ENCODE data around the gene RUNX2. TPM values are rescaled to one million over a fixed set of nuclear protein-coding genes. Genes with fewer than 3 reads are reported as not detected.

Gene RUNX2
- total RNA-seq, 1 experiment from 2014 or later = 9.3 TPM

DNA sequence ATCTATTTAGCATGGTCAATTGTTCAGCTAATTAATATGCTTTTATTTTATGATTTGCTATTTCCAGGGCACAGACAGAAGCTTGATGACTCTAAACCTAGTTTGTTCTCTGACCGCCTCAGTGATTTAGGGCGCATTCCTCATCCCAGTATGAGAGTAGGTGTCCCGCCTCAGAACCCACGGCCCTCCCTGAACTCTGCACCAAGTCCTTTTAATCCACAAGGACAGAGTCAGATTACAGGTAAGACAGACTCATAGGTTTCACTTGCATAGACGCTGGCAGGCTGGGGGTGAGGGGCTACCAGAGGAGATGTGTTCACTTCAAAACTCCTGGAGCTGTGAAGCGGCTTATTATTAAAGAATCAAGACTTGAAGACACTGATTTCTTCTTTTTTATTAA is 163.7 kb downstream of the RUNX2 start:
- DNase-seq (ENCODE audit: unreplicated experiment) = no peak
- POLR2A ChIA-PET = interaction anchor here (1.2 kb wide), 1 partner anchor 14 kb away, joined by 3 read pairs; no protein-coding TSS in a partner anchor
- Mint-ChIP-seq H3K27ac (ENCODE audit: low read depth, unreplicated experiment) (no peak overlapping the region), H3K4me1 (ENCODE audit: insufficient read depth, unreplicated experiment) (no peaks in the 10 kb centered on the region), H3K4me3 (ENCODE audit: unreplicated experiment) (no peak overlapping the region), H3K27me3 (ENCODE audit: insufficient read depth, unreplicated experiment) (no peaks in the 10 kb centered on the region), H3K9me3 (ENCODE audit: unreplicated experiment) (no peaks in the 10 kb centered on the region), H3K36me3 (ENCODE audit: insufficient read depth, unreplicated experiment) (peaks cover 10% of the 10 kb centered on the region)
- intact Hi-C loops (cut with micrococcal nuclease) = no loop called here
- no TSS peak for BruUV-seq (replicated peaks)
- CTCF ChIA-PET = interaction anchor here (0.6 kb wide), 1 partner anchor 82 kb away, joined by 3 read pairs; no protein-coding TSS in a partner anchor
- TF ChIP-seq, protein P1, sequence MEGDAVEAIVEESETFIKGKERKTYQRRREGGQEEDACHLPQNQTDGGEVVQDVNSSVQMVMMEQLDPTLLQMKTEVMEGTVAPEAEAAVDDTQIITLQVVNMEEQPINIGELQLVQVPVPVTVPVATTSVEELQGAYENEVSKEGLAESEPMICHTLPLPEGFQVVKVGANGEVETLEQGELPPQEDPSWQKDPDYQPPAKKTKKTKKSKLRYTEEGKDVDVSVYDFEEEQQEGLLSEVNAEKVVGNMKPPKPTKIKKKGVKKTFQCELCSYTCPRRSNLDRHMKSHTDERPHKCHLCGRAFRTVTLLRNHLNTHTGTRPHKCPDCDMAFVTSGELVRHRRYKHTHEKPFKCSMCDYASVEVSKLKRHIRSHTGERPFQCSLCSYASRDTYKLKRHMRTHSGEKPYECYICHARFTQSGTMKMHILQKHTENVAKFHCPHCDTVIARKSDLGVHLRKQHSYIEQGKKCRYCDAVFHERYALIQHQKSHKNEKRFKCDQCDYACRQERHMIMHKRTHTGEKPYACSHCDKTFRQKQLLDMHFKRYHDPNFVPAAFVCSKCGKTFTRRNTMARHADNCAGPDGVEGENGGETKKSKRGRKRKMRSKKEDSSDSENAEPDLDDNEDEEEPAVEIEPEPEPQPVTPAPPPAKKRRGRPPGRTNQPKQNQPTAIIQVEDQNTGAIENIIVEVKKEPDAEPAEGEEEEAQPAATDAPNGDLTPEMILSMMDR (IDR thresholded peaks at IDR 0.05; ENCODE audit: unreplicated experiment) = no peak

DNA sequence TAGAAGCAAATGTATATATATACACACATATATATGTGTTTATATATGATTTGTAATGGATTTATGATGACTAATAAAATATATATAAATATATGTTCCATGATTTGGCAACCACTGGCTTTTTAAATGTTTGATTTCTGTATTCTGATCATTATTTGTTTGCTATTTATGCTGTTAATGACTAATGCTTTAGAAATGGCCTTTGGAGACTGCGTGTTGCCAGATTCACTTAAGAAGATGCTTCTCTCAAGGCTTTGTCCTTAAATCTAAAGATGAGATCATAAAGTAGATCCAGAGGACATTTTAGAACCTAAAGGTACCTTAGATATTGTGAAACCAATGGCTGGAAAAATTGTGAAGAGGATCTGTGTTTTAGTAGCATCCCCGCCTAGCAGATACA is 165.6 kb downstream of the RUNX2 start:
- intact Hi-C loops (cut with micrococcal nuclease) = no loop called here
- no peak overlapping the region for H3K27ac Mint-ChIP-seq (ENCODE audit: low read depth, unreplicated experiment)
- ChIA-PET CTCF (no interaction called here), POLR2A (no interaction called here)
- DNase-seq (ENCODE audit: unreplicated experiment) = no peak
- peaks cover 10% of the 10 kb centered on the region for H3K36me3 Mint-ChIP-seq (ENCODE audit: insufficient read depth, unreplicated experiment)
- H3K27me3 Mint-ChIP-seq (ENCODE audit: insufficient read depth, unreplicated experiment) = no peaks in the 10 kb centered on the region
- BruUV-seq (replicated peaks) = no TSS peak
- H3K9me3 Mint-ChIP-seq (ENCODE audit: unreplicated experiment) = no peaks in the 10 kb centered on the region
- H3K4me3 Mint-ChIP-seq (ENCODE audit: unreplicated experiment) = no peak overlapping the region
- TF ChIP-seq, protein P1 (IDR thresholded peaks at IDR 0.05; ENCODE audit: unreplicated experiment) = no peak
- H3K4me1 Mint-ChIP-seq (ENCODE audit: insufficient read depth, unreplicated experiment) = no peaks in the 10 kb centered on the region

DNA sequence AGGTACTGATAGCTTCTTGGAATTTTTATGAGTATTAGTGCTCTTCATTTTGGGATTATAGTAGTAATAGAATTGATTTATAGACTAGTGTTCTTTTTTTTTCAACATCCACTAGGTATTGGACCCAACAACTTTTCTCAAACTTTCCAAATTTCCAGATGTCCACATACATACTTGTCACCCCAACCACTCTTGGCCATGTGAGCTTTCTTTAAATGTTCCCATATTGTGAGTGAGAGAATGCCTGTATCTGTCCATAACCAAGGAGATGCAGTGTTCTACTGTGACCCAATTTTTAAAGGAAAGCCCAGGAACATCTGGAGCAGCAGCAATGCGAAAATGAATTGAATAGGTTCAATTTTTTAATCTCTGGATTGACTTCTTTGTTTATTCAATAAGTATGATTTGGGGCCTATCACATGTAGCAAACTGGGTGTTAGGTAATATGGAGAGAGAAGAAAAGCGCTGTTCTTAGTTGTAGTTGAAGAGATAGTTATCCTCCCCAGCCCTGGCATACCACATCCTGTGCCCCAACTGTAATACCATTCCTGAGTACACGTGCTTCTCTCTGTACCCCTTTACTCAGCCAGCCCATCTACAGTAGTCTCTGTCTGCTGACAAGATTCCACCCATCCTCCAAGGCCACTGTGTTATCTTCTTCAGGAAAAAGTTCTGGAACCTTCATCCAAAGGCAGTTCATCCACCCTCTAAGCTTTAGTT is 166.4 kb downstream of the RUNX2 start:
- BruUV-seq (replicated peaks) = no TSS peak
- intact Hi-C loops (cut with micrococcal nuclease) = no loop called here
- H3K27me3 Mint-ChIP-seq (ENCODE audit: insufficient read depth, unreplicated experiment) = no peaks in the 10 kb centered on the region
- no peak overlapping the region for H3K4me3 Mint-ChIP-seq (ENCODE audit: unreplicated experiment)
- DNase-seq (ENCODE audit: unreplicated experiment) = no peak
- no peaks in the 10 kb centered on the region for H3K4me1 Mint-ChIP-seq (ENCODE audit: insufficient read depth, unreplicated experiment)
- ChIA-PET POLR2A (no interaction called here), CTCF (no interaction called here)
- TF ChIP-seq, protein P1 (IDR thresholded peaks at IDR 0.05; ENCODE audit: unreplicated experiment) = no peak
- no peak overlapping the region for H3K27ac Mint-ChIP-seq (ENCODE audit: low read depth, unreplicated experiment)
- H3K36me3 Mint-ChIP-seq (ENCODE audit: insufficient read depth, unreplicated experiment) = peaks cover 10% of the 10 kb centered on the region
- no peaks in the 10 kb centered on the region for H3K9me3 Mint-ChIP-seq (ENCODE audit: unreplicated experiment)

DNA sequence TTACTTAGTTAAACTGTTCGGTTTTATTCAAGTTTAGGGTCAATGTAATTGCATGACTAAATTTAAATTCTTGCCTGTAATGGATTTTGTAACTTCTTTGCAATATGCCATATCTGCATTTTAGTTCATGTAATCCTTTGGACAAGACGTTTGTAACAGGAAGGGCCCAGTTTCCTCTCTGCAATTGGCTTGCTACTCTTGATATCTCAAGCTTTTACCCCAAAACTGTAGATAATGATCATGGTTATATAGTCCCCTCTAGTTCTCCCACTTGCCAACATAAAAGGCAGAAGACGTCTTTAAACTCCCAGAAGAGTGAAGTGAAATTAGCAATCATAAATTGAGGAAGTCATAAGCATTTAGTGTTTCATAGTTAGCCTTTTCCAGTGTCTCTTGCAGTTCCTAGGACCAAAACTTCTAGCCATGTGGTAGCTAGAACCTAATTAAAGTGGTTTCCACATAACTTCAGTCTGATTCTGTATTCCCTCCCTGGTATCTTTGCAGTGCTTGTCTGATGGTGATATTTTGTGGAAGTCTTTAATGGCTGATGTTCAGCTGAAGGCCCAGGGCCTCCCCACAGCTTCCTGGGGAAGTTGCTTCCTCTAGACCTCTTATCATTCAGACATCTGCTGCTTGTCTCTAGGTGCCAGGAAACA is 167.4 kb downstream of the RUNX2 start:
- BruUV-seq (replicated peaks) = no TSS peak
- ChIA-PET CTCF (no interaction called here), POLR2A (no interaction called here)
- TF ChIP-seq, protein P1 (IDR thresholded peaks at IDR 0.05; ENCODE audit: unreplicated experiment) = no peak
- DNase-seq (ENCODE audit: unreplicated experiment) = no peak
- intact Hi-C loops (cut with micrococcal nuclease) = no loop called here
- Mint-ChIP-seq H3K4me1 (ENCODE audit: insufficient read depth, unreplicated experiment) (no peaks in the 10 kb centered on the region), H3K4me3 (ENCODE audit: unreplicated experiment) (no peak overlapping the region), H3K9me3 (ENCODE audit: unreplicated experiment) (no peaks in the 10 kb centered on the region), H3K27ac (ENCODE audit: low read depth, unreplicated experiment) (no peak overlapping the region), H3K27me3 (ENCODE audit: insufficient read depth, unreplicated experiment) (no peaks in the 10 kb centered on the region), H3K36me3 (ENCODE audit: insufficient read depth, unreplicated experiment) (peaks cover 10% of the 10 kb centered on the region)
